Dedifferentiated amniotic fluid mesenchymal stem cell (primary cell): Measurements from ENCODE around the gene MAGEA11.
"Not testable (repeated sequence)": the region's sequence is repeated elsewhere in the genome, so short reads cannot be mapped to it uniquely, and the experiment has no call there.

ENCODE experiments used
- DNase-seq: peaks from one replicate; pipeline ENCODE4 v3.0.0-alpha.2; 2016; ENCODE audit errors: extremely low spot score

MAGEA11 gene

GRCh38 chrX:149711545-149712236, at the start of gene MAGEA11:
TSS of gene MAGEA11 (plus strand) at chrX:149712060. CDS start at chrX:149713160, 1,100 bp downstream.
- no peak for DNase-seq

- DNase-seq = not testable (repeated sequence)
These were observed 36.8 kb upstream of the MAGEA11 start for GRCh38 chrX:149675088-149675487.

- not testable (repeated sequence) for DNase-seq
These were observed 36.3 kb upstream of the MAGEA11 start for GRCh38 chrX:149675554-149675953.

GRCh38 chrX:149679164-149679678, 32.6 kb upstream of the MAGEA11 start:
- not testable (repeated sequence) for DNase-seq

- no peak for DNase-seq
These were observed 30.7 kb upstream of the MAGEA11 start for GRCh38 chrX:149681182-149681581.

GRCh38 chrX:149682031-149682430, 29.8 kb upstream of the MAGEA11 start:
- DNase-seq = no peak

GRCh38 chrX:149682956-149683947, 28.6 kb upstream of the MAGEA11 start:
- DNase-seq = no peak

- DNase-seq = no peak
These were observed 27.7 kb upstream of the MAGEA11 start for GRCh38 chrX:149683966-149684730.

- DNase-seq = no peak
These were observed 23.9 kb upstream of the MAGEA11 start for GRCh38 chrX:149687991-149688390.

- DNase-seq = no peak
These were observed 23.3 kb upstream of the MAGEA11 start for GRCh38 chrX:149688552-149688951.

- no peak for DNase-seq
These were observed 20.1 kb upstream of the MAGEA11 start for GRCh38 chrX:149691794-149692193.

GRCh38 chrX:149692686-149693272, 19.1 kb upstream of the MAGEA11 start:
- not testable (repeated sequence) for DNase-seq

- no peak for DNase-seq
These were observed 12.1 kb upstream of the MAGEA11 start for GRCh38 chrX:149699761-149700160.

GRCh38 chrX:149704664-149705063, 7.2 kb upstream of the MAGEA11 start:
- no peak for DNase-seq

GRCh38 chrX:149707147-149707901, 4.5 kb upstream of the MAGEA11 start:
- DNase-seq = no peak

- no peak for DNase-seq
These were observed 971 bp downstream of the MAGEA11 start for GRCh38 chrX:149712831-149713230.

- no peak for DNase-seq
These were observed 1.6 kb downstream of the MAGEA11 start for GRCh38 chrX:149713279-149714050.

- DNase-seq = no peak
These were observed 3.6 kb downstream of the MAGEA11 start for GRCh38 chrX:149715468-149715867.

GRCh38 chrX:149716632-149717031, 4.8 kb downstream of the MAGEA11 start:
- DNase-seq = no peak

- DNase-seq = no peak
These were observed 5.9 kb downstream of the MAGEA11 start for GRCh38 chrX:149717803-149718202.
